H9 (cell line): ENCODE data around the gene UBN1. TPM values are rescaled to one million over a fixed set of nuclear protein-coding genes. Genes with fewer than 3 reads are reported as not detected.

Source experiments
- DNase-seq: peaks from one replicate; pipeline ENCODE4 v3.0.0-alpha.2; 2017
- H2AFZ ChIP-seq: one replicate; pipeline ENCODE4 v1.6.1; 2013; ENCODE audit warnings: mild to moderate bottlenecking, low read length, control low read depth, moderate library complexity
- H2AK5ac ChIP-seq: 2 replicates; pipeline ENCODE4 v1.6.1; 2013; ENCODE audit warnings: low read length, control low read depth, mixed read lengths; ENCODE audit not compliant: insufficient read length
- H2BK120ac ChIP-seq: one replicate; pipeline ENCODE4 v1.6.1; 2013; ENCODE audit warnings: low read depth, mild to moderate bottlenecking, low read length, control low read depth, inconsistent platforms; ENCODE audit not compliant: poor library complexity, severe bottlenecking
- H2BK12ac ChIP-seq: 2 replicates; pipeline ENCODE4 v1.6.1; 2013; ENCODE audit warnings: low read length, control low read depth, mixed read lengths, low read depth; ENCODE audit not compliant: insufficient read length
- H2BK15ac ChIP-seq: 2 replicates; pipeline ENCODE4 v1.6.1; 2013; ENCODE audit warnings: low read depth, low read length, control low read depth
- H2BK20ac ChIP-seq: one replicate; pipeline ENCODE4 v1.6.1; 2013; ENCODE audit warnings: low read depth, mild to moderate bottlenecking, low read length, control low read depth, inconsistent platforms; ENCODE audit not compliant: poor library complexity, severe bottlenecking
- H2BK5ac ChIP-seq: 2 replicates; pipeline ENCODE4 v1.6.1; 2013; ENCODE audit warnings: low read length, control low read depth, mixed read lengths; ENCODE audit not compliant: insufficient read length
- H3K14ac ChIP-seq: 2 replicates; pipeline ENCODE4 v1.6.1; 2013; ENCODE audit warnings: low read length, control low read depth; ENCODE audit not compliant: insufficient read depth
- H3K18ac ChIP-seq: 2 replicates; pipeline ENCODE4 v1.6.1; 2013; ENCODE audit warnings: low read depth, mild to moderate bottlenecking, mixed read lengths, low read length, control low read depth; ENCODE audit not compliant: insufficient read length
- H3K23ac ChIP-seq: 2 replicates; pipeline ENCODE4 v1.6.1; 2013; ENCODE audit warnings: low read length, control low read depth, mixed read lengths, low read depth; ENCODE audit not compliant: insufficient read length
- H3K23me2 ChIP-seq: 2 replicates; pipeline ENCODE4 v1.6.1; 2013; ENCODE audit warnings: low read depth, mild to moderate bottlenecking, mixed read lengths, low read length, control low read depth; ENCODE audit not compliant: insufficient read length, poor library complexity, severe bottlenecking
- H3K27ac ChIP-seq: 2 replicates; pipeline ENCODE4 v1.5.1; 2013; ENCODE audit warnings: low read length, control low read depth, mixed read lengths, low read depth; ENCODE audit not compliant: insufficient read length
- H3K27me3 ChIP-seq: 2 replicates; pipeline ENCODE4 v1.6.1; 2013; ENCODE audit warnings: low read length, control low read depth, inconsistent platforms; ENCODE audit not compliant: insufficient read depth
- H3K4ac ChIP-seq: 2 replicates; pipeline ENCODE4 v1.6.1; 2013; ENCODE audit warnings: low read depth, mild to moderate bottlenecking, control low read depth, inconsistent platforms, low read length, moderate library complexity
- H3K4me1 ChIP-seq: 2 replicates; pipeline ENCODE4 v1.6.1; 2013; ENCODE audit warnings: low read length, control low read depth, inconsistent platforms; ENCODE audit not compliant: insufficient read depth
- H3K4me2 ChIP-seq: 2 replicates; pipeline ENCODE4 v1.6.1; 2013; ENCODE audit warnings: low read length, control low read depth, mixed read lengths; ENCODE audit not compliant: insufficient read length, insufficient read depth
- H3K56ac ChIP-seq: 2 replicates; pipeline ENCODE4 v1.6.1; 2013; ENCODE audit warnings: low read depth, mild to moderate bottlenecking, mixed read lengths, low read length, control low read depth; ENCODE audit not compliant: insufficient read length
- H3K79me1 ChIP-seq: 2 replicates; pipeline ENCODE4 v1.6.1; 2013; ENCODE audit warnings: low read depth, mild to moderate bottlenecking, moderate library complexity, low read length, control low read depth, inconsistent platforms; ENCODE audit not compliant: insufficient read depth, poor library complexity, severe bottlenecking
- H3K79me2 ChIP-seq: 2 replicates; pipeline ENCODE4 v1.6.1; 2013; ENCODE audit warnings: low read length, control low read depth, inconsistent platforms; ENCODE audit not compliant: insufficient read depth
- H3K9ac ChIP-seq: 2 replicates; pipeline ENCODE4 v1.6.1; 2013; ENCODE audit warnings: low read length, control low read depth, mixed read lengths; ENCODE audit not compliant: insufficient read length; ENCODE audit errors: extremely low read depth
- H3K9me3 ChIP-seq: one replicate; pipeline ENCODE4 v1.6.1; 2013; ENCODE audit warnings: low read depth, low read length, inconsistent platforms; ENCODE audit not compliant: control insufficient read depth
- H3T11ph ChIP-seq: one replicate; pipeline ENCODE4 v1.6.1; 2013; ENCODE audit warnings: mild to moderate bottlenecking, low read length, control low read depth, inconsistent platforms
- H4K20me1 ChIP-seq: one replicate; pipeline ENCODE4 v1.6.1; 2013; ENCODE audit not compliant: control insufficient read depth, insufficient read length, insufficient read depth
- H4K5ac ChIP-seq: 2 replicates; pipeline ENCODE4 v1.6.1; 2013; ENCODE audit warnings: low read depth, mild to moderate bottlenecking, mixed read lengths, low read length, control low read depth; ENCODE audit not compliant: insufficient read length
- H4K8ac ChIP-seq: replicated peaks from 2 replicates; pipeline ENCODE4 v1.6.1; 2013; ENCODE audit warnings: low read length, control low read depth, mixed read lengths, low read depth; ENCODE audit not compliant: insufficient read length
- H4K91ac ChIP-seq: 2 replicates; pipeline ENCODE4 v1.6.1; 2013; ENCODE audit warnings: low read depth, mild to moderate bottlenecking, moderate library complexity, mixed read lengths, low read length, control low read depth; ENCODE audit not compliant: insufficient read length
- H3K27ac Mint-ChIP-seq, 3 experiments: 2 replicates in 2 of 3; 3 replicates in 1 of 3; pipeline ENCODE4 v1.8.0; 2020 to 2021; ENCODE audit warnings: mixed read lengths in 3 of 3, mild to moderate bottlenecking in 1 of 3, moderate library complexity in 1 of 3
- H3K27me3 Mint-ChIP-seq: 2 replicates; pipeline ENCODE4 v1.8.0; 2021; ENCODE audit warnings: low read depth, mild to moderate bottlenecking, moderate library complexity, mixed read lengths
- H3K36me3 Mint-ChIP-seq, 3 experiments: 2 replicates in 2 of 3; 3 replicates in 1 of 3; pipeline ENCODE4 v1.8.0; 2020 to 2021; ENCODE audit warnings: low read depth in 3 of 3, mixed read lengths in 3 of 3; ENCODE audit not compliant: insufficient read depth in 1 of 3
- H3K4me1 Mint-ChIP-seq, 2 experiments: 2 replicates each; pipeline ENCODE4 v1.8.0; 2020; ENCODE audit warnings: mixed read lengths in 2 of 2
- H3K4me3 Mint-ChIP-seq, 2 experiments: 2 replicates in 1 of 2; 3 replicates in 1 of 2; pipeline ENCODE4 v1.8.0; 2020 to 2021; ENCODE audit warnings: mild to moderate bottlenecking in 2 of 2, mixed read lengths in 2 of 2, moderate library complexity in 1 of 2
- H3K9me3 Mint-ChIP-seq, 2 experiments: 2 replicates in 1 of 2; 3 replicates in 1 of 2; pipeline ENCODE4 v1.8.0; 2020; ENCODE audit warnings: mild to moderate bottlenecking in 2 of 2, mixed read lengths in 2 of 2, moderate library complexity in 1 of 2
- CTCF ChIP-seq: fragments of 200-600 bp; sonication (generic); conservative IDR thresholded peaks from 3 replicates; pipeline ENCODE4 v1.8.0; 2021; ENCODE audit warnings: antibody characterized with exemption, mild to moderate bottlenecking
- WGBS: extraction: QIAGEN DNeasy Blood & Tissue Kit; methylation state at CpG from one replicate; pipeline ENCODE4 v1.1.7; 2013; ENCODE audit warnings: missing lambda C conversion rate, low lambda C conversion rate, mixed read lengths; ENCODE audit not compliant: insufficient read length; ENCODE audit errors: extremely low coverage; 5-methylcytosine and 5-hydroxymethylcytosine counted together
- total RNA-seq: library from RNA; stranded (reverse); gene quantifications from 2 replicates; pipeline ENCODE4 v1.2.1, GENCODE V29; 2021

Gene UBN1
- total RNA-seq, 1 experiment from 2014 or later, result 55.2 TPM

GRCh38 chr16:4864728-4865127, 17.4 kb downstream of the UBN1 start:
- Histone ChIP-seq H2AFZ (no peak overlapping the region), H2BK15ac (no peak overlapping the region), H3K4ac (no peak overlapping the region), H3T11ph (no peak overlapping the region), H2BK12ac (no peak overlapping the region), H3K4me1 (no peaks in the 10 kb centered on the region), H3K18ac (no peak overlapping the region), H3K79me2 (peaks cover 5% of the 10 kb centered on the region; the same call in 1 of the 2 replicates), H3K14ac (no peak overlapping the region), H3K27me3 (no peaks in the 10 kb centered on the region), H3K23ac (no peak overlapping the region), H3K79me1 (no peaks in the 10 kb centered on the region), H3K23me2 (no peaks in the 10 kb centered on the region), H2BK20ac (no peak overlapping the region), H3K27ac (no peak overlapping the region), H3K56ac (no peak overlapping the region), H3K4me2 (no peak overlapping the region), H4K8ac (no peak overlapping the region), H4K91ac (no peak overlapping the region), H2AK5ac (no peak overlapping the region), H2BK5ac (no peak overlapping the region), H3K9ac (no peak overlapping the region), H4K20me1 (no peaks in the 10 kb centered on the region), H4K5ac (no peak overlapping the region), H2BK120ac (no peak overlapping the region), H3K9me3 (no peaks in the 10 kb centered on the region)
- no peaks in the 10 kb centered on the region for H3K9me3 Mint-ChIP-seq
- H3K36me3 Mint-ChIP-seq, result peaks cover 13 to 51% (median 39%) of the 10 kb centered on the region in 3 experiments; a peak in 6 of 7 replicates
- no peak for TF ChIP-seq CTCF
- WGBS, result no CpG with 5 or more reads among the region's 3 CpGs
- no peak for DNase-seq
- no peaks in the 10 kb centered on the region; the same call in 1 of the 2 replicates for H3K27me3 Mint-ChIP-seq
- H3K4me1 Mint-ChIP-seq, result peaks cover 0 to 4% of the 10 kb centered on the region in 2 experiments; a peak in 2 of 4 replicates
- H3K4me3 Mint-ChIP-seq, result no peak overlapping the region
- peak overlapping the region in 2 of 3 experiments; percentile 14 to 22; a peak in 1 of 7 replicates for H3K27ac Mint-ChIP-seq
